ENCODE measurements around the gene UHRF1. TPM values are rescaled to one million over a fixed set of nuclear protein-coding genes. Genes with fewer than 3 reads are reported as not detected.

UHRF1 gene
- total and polyA plus RNA-seq, 2 of the 13 experiments (the other 11 are each of a cell fraction or from before 2014, with no cell fraction given), result 6.8 to 78.4 TPM

- TF ChIP-seq PRDM4 (CRISPR knock-in tag; IDR thresholded peaks at IDR 0.05; ENCODE audit: borderline replicate concordance), result no peak
- TF ChIP-seq ZNF773 (CRISPR knock-in tag; IDR thresholded peaks at IDR 0.05; ENCODE audit: borderline replicate concordance), result peak; percentile 59; the same call in 1 of the 2 replicates
- TF ChIP-seq, protein P1, sequence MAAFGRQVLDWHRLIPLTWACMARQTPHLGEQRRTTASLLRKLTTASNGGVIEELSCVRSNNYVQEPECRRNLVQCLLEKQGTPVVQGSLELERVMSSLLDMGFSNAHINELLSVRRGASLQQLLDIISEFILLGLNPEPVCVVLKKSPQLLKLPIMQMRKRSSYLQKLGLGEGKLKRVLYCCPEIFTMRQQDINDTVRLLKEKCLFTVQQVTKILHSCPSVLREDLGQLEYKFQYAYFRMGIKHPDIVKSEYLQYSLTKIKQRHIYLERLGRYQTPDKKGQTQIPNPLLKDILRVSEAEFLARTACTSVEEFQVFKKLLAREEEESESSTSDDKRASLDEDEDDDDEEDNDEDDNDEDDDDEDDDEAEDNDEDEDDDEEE (CRISPR knock-in tag; IDR thresholded peaks at IDR 0.05), result no peak
- TF ChIP-seq SOX5 (CRISPR knock-in tag; IDR thresholded peaks at IDR 0.05; ENCODE audit: borderline replicate concordance), result no peak
- no peak for TF ChIP-seq HDAC6 (IDR thresholded peaks at IDR 0.05; ENCODE audit: low read depth, low read length)
- TF ChIP-seq MTF1 (CRISPR knock-in tag; IDR thresholded peaks at IDR 0.05), result no peak
- TF ChIP-seq SIX4 (CRISPR knock-in tag; IDR thresholded peaks at IDR 0.05), result no peak
- no peak for TF ChIP-seq ZIK1 (CRISPR knock-in tag; IDR thresholded peaks at IDR 0.05; ENCODE audit: borderline replicate concordance, low read depth)
- 0 out of 2 replicates have a peak, but pooled peaks have one; percentile 27 for TF ChIP-seq ZNF264 (CRISPR knock-in tag; IDR thresholded peaks at IDR 0.05)
- TF ChIP-seq SRSF9 (IDR thresholded peaks at IDR 0.05; ENCODE audit: borderline replicate concordance, insufficient read depth, low read depth, low read length, poor library complexity, severe bottlenecking), result no peak
- no peak for TF ChIP-seq NONO (IDR thresholded peaks at IDR 0.05)
- no peak for TF ChIP-seq NONO (CRISPR knock-in tag; conservative IDR thresholded peaks at IDR 0.05)
- TF ChIP-seq ZNF430 (CRISPR knock-in tag; IDR thresholded peaks at IDR 0.05), result peak; percentile 27; the same call in 1 of the 2 replicates
- no peak for TF ChIP-seq TOE1 (CRISPR knock-in tag; IDR thresholded peaks at IDR 0.05)
- TF ChIP-seq ZNF235 (CRISPR knock-in tag; IDR thresholded peaks at IDR 0.05; ENCODE audit: borderline replicate concordance), result peak; percentile 64
- TF ChIP-seq ZFP1 (CRISPR knock-in tag; IDR thresholded peaks at IDR 0.05), result no peak
- no peak for TF ChIP-seq THYN1 (CRISPR knock-in tag; IDR thresholded peaks at IDR 0.05; ENCODE audit: borderline replicate concordance, low read depth)
- no peak for TF ChIP-seq SPEN (CRISPR knock-in tag; IDR thresholded peaks at IDR 0.05; ENCODE audit: low read depth)
- TF ChIP-seq ZSCAN5A (CRISPR knock-in tag; IDR thresholded peaks at IDR 0.05; ENCODE audit: borderline replicate concordance), result no peak; the same call in 1 of the 2 replicates
- no peak for TF ChIP-seq EED (CRISPR knock-in tag; IDR thresholded peaks at IDR 0.05)
- no peak for TF ChIP-seq SYNCRIP (IDR thresholded peaks at IDR 0.05; ENCODE audit: insufficient read depth, low read depth, low read length)
- TF ChIP-seq KAT8 (CRISPR knock-in tag; IDR thresholded peaks at IDR 0.05), result no peak
- TF ChIP-seq REPIN1 (CRISPR knock-in tag; IDR thresholded peaks at IDR 0.05; ENCODE audit: borderline replicate concordance, low read depth), result no peak
- no peak for TF ChIP-seq RCOR2 (CRISPR knock-in tag; IDR thresholded peaks at IDR 0.05)
- TF ChIP-seq ZKSCAN5 (CRISPR knock-in tag; IDR thresholded peaks at IDR 0.05), result no peak
- no peak; the same call in 1 of the 2 replicates for TF ChIP-seq SMYD3 (CRISPR knock-in tag; IDR thresholded peaks at IDR 0.05)
- TF ChIP-seq NR2F6 (IDR thresholded peaks at IDR 0.05), result no peak
- TF ChIP-seq NR2F6 (CRISPR knock-in tag; IDR thresholded peaks at IDR 0.05), result no peak
These were observed at the start of gene UHRF1 (continued) for GRCh38 chr19:4909156-4909896.
